GM19463 (cell line): Measurements from ENCODE around the gene HELZ.
"Not testable (repeated sequence)": the region's sequence is repeated elsewhere in the genome, so short reads cannot be mapped to it uniquely, and the experiment has no call there.

ENCODE experiments used
- ATAC-seq: cut with Tn5 transposase; IDR thresholded peaks from one replicate; pipeline ENCODE4 v1.9.1; 2021; ENCODE audit warnings: mild to moderate bottlenecking, moderate library complexity; ENCODE audit not compliant: unreplicated experiment

HELZ gene

DNA sequence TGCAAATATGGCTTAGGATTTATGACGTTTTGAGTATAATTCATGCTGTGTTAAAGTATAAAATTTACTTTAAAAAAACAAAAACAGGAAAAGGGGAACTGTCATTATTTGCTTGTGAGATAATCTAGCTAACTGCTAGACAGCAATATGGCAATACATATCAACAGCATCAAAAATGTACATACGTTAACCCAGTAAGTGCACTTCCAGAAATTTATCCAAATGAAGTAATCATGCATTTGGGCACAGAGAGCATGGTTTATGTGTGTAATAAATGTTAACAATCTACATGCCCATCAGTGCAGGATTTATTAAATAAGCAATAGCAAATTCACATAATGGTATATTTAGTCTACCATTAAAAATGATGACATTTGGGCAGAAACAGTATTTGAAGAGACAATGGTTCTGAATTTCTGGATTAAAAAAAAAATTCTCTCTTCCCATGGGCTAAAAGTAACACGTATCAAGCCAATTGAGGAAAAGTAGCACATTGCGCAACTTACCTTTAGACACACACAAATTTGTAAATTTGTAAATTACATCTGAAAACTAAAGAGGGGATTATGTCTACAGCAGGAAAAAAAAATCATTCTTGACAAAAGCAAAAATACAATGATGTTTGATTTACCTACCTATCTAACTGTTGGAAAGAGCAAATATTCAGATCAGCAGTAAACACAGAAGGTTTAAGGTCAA, 120.4 kb downstream of the HELZ start:
- no peak for ATAC-seq

GRCh38 chr17:67123699-67124098, 121.3 kb downstream of the HELZ start:
- ATAC-seq: no peak

DNA sequence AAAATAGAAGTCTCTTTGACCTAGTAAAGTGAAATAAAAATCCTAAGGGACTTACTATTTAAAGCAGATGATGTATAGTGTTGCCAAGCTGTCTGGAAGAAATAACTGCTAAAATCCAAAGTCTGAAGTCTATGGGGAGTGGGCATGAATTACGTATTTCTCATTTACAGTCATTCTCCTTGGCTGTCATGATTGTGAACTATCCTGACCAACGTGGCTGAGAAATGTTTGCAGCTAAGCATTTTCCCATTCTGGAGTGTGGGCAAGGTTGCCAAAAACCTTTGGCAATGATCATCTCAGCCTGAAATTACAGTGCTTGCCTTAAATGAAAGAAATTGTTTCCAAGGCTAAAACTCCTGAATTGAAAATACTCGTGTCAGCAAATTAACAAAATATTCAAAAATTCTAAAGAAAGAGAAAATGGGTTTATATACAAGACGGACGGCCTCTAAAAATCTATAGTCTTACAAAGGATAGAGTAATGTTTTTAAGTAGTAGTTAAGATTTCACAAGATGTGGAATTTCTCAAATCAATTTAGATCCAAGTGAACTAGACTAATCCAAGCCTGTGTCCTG, 123.6 kb downstream of the HELZ start:
- no peak for ATAC-seq

GRCh38 chr17:67119102-67119501, 125.9 kb downstream of the HELZ start:
- no peak for ATAC-seq

GRCh38 chr17:67116045-67116575, 128.9 kb downstream of the HELZ start:
- ATAC-seq: no peak

GRCh38 chr17:67115401-67115800, 129.6 kb downstream of the HELZ start:
- no peak for ATAC-seq

- no peak for ATAC-seq
These were observed 131.5 kb downstream of the HELZ start for GRCh38 chr17:67113486-67113885.

GRCh38 chr17:67111808-67112207, 133.2 kb downstream of the HELZ start:
- no peak for ATAC-seq

- ATAC-seq: no peak
These were observed 133.7 kb downstream of the HELZ start for GRCh38 chr17:67111327-67111726.

- ATAC-seq: no peak
These were observed 134.4 kb downstream of the HELZ start for GRCh38 chr17:67110619-67111018.

- ATAC-seq: no peak
These were observed 135.9 kb downstream of the HELZ start for GRCh38 chr17:67109111-67109510.

GRCh38 chr17:67107811-67108775, 136.9 kb downstream of the HELZ start:
- no peak for ATAC-seq

DNA sequence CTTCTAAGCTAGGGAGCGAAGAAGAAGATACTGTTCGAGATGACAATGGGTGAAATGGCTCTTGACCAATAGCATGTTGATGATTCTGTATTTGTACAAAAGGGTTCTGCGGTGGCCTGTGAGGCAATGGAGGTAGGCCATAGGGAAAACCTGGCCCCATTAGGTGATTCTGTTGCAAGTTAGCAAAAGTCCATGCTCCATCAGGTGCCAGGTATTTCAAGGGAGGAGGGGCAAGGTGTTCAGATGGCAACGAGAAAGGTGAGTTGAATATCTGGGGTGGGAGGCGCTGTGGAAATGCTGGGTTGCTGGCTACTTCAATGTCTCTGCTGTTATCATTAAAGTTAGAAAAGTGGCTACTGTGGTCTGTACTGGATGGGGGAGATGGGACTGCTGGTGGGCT, 137.8 kb downstream of the HELZ start:
- no peak for ATAC-seq

DNA sequence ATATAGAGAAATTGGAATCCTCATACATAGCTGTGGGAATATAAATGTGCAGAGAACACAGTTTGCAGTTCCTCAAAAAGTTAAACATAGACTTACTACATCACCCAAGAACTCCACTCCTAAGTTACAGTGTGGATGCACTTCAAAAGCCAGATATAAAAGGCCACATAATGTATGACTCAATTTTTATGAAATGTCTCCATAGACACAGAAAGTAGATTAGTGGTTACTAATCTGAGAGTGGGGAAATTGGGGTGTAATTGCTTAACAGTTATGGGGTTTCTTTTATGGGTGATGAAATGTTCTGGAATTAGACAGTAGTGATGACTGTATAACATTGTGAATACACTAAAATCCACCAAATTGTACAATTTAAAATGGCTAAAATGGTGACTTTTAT, 139.8 kb downstream of the HELZ start:
- no peak for ATAC-seq

DNA sequence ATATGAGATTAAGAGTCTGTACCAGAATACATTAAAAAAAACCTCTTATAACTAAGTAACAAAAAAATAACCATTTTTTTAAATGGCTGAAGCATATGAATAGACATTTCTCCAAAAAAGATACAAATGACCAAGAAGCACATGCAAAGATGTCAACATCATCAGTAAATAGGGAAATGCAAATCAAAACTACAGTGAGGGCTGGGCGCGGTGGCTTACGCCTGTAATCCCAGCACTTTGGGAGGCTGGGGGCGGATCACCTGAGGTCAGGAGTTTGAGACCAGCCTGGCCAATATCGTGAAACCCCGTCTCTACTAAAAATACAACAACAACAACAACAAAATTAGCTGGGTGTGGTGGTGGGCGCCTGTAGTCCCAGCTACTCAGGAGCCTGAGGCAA, 140.4 kb downstream of the HELZ start:
- not testable (repeated sequence) for ATAC-seq

GRCh38 chr17:67098006-67098405, 147.0 kb downstream of the HELZ start:
- no peak for ATAC-seq

DNA sequence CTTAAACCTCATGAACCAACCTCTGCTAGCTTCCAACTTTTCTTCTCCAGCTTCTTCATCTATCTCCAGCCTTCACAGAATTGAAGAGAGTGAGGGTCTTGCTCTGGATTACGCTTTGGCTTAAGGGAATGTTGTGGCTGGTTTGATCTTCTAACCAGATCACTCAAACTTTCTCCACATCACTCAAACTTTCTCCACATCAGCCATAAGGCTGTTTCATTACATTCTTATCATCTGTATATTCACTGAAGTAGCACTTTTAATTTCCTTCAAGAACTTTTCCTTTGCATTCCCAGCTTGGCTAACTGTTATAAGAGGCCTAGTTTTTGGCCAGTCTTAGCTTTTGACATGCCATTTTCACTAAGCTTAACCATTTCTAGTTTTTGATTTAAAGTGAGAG, 148.4 kb downstream of the HELZ start:
- ATAC-seq: no peak

- no peak for ATAC-seq
These were observed 149.2 kb downstream of the HELZ start for GRCh38 chr17:67095803-67096202.

DNA sequence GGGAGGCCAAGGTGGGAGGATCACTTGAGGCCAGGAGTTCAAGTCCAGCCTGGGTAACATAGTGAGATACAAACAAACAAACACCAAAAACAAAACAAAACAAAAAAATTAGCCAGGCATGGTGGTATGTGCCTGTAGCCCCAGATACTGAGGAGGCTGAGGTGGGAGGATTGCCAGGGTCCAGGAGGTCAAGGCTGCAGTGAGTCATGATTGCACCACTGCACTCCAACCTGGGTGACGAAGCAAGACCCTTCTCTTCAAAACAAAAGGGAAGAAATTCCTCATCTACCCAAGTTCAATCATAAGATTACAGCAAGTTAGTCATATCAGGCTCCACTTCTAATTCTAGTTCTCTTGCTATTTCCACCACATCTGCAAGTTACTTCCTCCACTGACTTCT, 149.7 kb downstream of the HELZ start:
- ATAC-seq: not testable (repeated sequence)

- ATAC-seq: no peak
These were observed 151.6 kb downstream of the HELZ start for GRCh38 chr17:67093348-67093747.

DNA sequence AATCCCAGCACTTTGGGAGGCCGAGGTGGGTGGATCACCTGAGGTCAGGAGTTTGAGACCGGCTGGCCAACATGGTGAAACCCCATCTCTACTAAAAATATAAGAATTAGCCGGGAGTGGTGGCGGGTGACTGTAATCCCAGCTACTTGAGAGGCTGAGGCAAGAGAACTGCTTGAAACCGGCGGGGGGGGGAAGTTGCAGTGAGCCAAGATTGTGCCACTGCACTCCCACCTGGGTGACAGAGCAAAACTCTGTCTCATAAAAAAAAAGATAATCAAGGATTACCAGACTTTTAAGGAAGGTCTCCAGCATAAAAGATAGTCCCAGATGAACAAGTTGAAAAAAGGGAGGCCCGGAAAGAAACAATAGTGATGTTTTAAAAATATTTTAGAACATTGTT, 152.3 kb downstream of the HELZ start:
- not testable (repeated sequence) for ATAC-seq
